HG02970 (cell line): ENCODE results near the gene GOLGA8N.
"Not testable (repeated sequence)": the region's sequence is repeated elsewhere in the genome, so short reads cannot be mapped to it uniquely, and the experiment has no call there.

Source experiments
- ATAC-seq: cut with Tn5 transposase; IDR thresholded peaks from one replicate; pipeline ENCODE4 v1.9.1; 2021; ENCODE audit warnings: mild to moderate bottlenecking, moderate library complexity, moderate number of reproducible peaks; ENCODE audit not compliant: unreplicated experiment, low FRiP score

The GOLGA8N gene

DNA sequence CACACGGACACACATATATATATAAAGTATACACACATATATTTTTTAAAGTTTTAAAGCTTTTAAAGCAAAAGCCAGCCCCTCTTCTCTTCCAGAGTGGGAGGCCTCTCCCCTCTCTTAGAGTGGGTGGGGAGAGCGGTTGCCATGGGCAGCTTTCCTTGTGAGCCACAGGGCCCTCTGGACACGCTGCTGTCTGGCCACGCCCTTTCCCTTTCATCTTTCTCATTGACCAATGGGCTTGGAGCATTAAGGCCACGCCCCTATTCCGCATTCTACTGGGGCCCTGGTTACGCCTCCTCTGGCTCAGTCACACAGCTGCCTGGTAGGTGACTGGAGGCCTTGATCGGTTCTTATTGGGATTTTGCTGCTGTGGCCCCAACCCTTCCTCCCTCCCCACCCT is at the start of gene GOLGA8N:
Gene GOLGA8N, plus strand, starts transcription at position 306 of the 400 bp plus-strand sequence.
- not testable (repeated sequence) for ATAC-seq

DNA sequence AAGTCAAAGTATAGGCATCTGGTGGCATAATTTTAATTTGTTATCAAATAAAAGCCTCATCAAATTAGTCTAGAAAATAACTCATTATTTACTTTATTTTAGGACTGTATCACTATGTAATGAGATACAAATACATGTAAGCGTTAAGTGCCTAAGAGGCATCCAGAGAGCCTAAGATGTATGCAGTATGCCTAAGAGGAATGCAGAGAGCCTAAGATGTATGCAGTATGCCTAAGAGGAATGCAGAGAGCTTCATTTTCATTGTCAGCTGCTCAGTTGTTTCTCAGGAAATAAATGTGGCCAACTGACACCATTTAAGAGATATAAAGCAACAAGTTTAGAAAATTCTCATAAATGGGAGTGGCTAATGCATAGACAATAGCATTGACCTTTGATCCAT is 49.8 kb upstream of the GOLGA8N start:
- not testable (repeated sequence) for ATAC-seq

DNA sequence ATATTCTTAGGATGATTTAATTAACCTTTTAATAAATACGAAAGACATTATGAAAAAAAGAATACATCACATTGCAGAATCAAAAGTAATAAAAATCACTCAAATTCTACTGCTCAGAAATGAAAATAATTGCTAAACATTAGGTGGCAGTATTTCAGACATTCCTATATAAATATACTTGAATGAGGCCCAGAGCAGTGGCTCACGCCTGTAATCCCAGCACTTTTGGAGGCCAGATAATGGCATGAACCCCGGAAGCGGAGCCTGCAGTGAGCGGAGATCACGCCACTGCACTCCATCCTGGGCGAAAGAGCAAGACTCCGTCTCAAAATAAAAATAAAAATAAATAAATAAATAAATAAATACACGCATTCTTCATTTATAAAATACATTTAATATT is 48.1 kb upstream of the GOLGA8N start:
- ATAC-seq: not testable (repeated sequence)

DNA sequence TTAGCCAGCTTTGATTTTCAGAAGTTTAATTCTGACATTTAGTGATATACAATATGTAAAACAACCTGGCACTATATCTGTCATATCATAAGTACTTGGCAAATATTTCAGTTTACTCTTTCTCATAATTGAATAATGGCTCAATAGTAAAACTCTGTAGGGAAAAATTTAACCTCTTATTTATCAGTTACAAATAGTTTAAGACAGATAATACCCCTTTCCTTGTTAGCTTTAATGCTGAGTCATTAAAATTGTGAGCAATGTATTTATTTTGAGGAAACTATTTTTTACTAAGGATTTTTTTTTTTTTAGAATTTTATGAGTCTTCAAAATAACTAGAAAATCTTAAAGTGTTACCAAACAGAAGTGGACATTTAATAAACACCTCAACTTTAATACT is 38.7 kb upstream of the GOLGA8N start:
- not testable (repeated sequence) for ATAC-seq

DNA sequence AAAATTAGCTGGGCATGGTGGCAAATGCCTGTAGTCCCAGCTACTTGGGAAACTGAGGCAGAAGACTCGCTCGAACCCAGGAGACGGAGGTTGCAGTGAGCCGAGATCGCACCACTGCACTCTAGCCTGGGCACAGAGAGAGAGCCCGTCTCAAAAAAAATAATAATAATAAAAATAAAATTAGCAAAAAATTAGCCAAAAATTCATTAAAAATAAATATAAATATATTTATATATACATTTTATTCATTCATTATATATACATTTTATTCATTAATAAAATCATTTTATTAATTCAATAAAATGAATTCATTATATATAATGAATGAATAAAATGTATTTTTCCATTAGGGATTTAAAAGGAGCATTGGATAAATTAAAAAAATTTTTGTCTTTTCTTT is 31.1 kb upstream of the GOLGA8N start:
- not testable (repeated sequence) for ATAC-seq

DNA sequence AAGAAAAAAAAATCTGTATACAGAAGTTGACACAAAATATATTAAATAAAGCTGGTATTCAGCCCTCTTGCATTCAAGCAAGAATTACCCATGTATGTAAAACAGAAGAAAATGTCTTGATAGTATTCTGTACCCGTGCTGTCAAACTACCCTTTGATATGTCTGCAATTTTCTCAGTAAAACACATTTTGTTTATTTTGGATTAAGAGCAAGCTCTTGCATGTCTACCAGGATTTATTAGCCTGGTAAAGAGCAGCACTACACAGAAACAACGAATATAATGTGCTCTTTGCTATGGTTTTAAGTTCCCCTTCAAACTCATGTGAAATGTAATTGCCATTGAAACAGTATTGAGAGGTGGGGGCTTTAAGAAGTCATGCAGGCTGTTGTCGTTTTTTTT is 24.3 kb upstream of the GOLGA8N start:
- ATAC-seq: not testable (repeated sequence)

DNA sequence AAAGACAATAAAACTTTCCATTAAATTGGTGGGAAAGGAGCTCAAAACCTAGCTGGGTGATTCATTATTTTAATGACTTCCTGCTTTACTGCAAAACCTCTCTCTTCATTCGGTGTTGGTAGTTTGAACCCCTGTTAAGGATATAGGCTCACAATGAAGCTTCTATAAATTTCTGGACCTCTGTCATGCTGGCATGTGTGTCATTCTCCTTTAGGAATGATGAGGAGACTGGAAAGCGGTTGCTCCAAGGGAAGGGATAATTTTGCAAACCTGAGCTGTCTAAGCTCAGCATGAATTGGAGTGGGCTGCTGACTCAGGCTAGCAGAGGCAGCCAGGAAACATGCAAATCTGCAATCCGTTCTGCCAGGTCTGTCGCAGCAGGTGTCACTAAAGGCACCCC is 14.8 kb upstream of the GOLGA8N start:
- not testable (repeated sequence) for ATAC-seq

DNA sequence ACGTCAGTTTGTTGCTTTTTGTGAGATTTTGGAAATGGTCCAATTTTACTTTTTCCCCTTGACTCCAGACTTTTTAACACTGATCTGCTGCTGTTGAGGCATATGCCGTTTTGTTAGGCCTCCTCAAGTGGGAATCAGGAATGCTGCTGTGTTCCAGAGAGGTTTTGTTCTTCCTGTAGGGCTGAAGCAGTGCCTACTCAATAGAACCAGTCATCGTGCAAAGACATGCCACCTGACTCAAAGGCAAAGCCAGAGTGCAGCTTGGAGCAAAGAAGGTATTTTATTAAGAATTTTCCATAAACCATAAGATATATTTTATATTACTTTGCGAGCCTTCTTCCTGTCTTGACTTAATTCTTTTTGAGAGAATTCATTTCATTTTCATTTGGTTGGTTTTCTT is 7.4 kb upstream of the GOLGA8N start:
- not testable (repeated sequence) for ATAC-seq

DNA sequence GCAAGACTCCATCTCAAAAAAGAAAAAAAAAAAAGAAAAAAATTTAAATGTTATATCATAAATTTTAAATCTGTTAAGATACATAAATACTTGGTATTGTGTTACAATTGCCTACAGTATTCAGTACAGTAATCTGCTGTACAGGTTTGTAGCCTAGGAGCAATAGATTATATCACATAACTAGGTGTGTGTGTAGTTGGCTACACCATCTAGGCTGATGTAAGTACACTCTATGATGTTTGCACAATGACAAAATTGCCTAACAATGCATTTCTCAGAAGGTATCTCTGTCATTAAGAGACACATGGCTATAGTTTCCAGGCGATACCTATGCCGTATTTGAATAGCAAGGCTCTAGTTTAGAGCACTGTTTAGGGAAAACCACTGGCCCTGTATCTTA is 16.3 kb downstream of the GOLGA8N start:
- ATAC-seq: not testable (repeated sequence)

DNA sequence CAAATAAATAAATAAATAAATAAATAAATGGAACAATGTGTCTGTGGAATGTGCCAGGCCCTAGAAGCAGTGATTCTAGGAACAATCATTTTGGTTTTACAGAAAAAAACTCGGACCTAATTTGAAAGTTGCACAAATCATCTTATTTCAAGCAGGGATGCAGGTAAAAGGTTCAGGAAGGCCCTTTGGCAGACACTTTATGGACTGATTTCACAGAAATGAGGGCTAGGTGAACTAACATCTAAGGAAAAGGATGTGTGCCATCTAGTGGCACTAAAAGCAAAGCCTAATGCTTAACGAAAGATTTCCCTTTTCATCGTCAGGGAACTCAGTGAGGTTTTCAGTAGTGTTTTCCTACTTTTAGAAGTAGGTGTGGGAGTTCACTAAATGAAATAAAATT is 17.5 kb downstream of the GOLGA8N start:
- not testable (repeated sequence) for ATAC-seq

DNA sequence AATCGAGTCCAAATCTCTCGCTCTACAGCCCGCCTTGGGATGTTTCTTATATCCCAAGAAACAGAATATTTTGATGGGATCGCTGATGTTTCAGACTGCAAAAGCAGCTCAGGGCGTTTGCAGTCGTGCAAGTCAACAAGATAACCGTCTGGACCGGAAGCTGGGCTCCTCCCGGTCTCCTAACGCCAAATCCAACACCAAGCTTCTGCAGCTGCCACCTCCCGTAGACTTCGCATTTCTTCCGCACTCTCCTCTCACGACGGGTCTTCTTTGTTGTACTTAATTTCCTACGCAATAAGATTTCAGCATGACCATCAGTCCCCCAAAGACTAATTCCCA is 21.4 kb downstream of the GOLGA8N start:
- peak; percentile 19 for ATAC-seq

DNA sequence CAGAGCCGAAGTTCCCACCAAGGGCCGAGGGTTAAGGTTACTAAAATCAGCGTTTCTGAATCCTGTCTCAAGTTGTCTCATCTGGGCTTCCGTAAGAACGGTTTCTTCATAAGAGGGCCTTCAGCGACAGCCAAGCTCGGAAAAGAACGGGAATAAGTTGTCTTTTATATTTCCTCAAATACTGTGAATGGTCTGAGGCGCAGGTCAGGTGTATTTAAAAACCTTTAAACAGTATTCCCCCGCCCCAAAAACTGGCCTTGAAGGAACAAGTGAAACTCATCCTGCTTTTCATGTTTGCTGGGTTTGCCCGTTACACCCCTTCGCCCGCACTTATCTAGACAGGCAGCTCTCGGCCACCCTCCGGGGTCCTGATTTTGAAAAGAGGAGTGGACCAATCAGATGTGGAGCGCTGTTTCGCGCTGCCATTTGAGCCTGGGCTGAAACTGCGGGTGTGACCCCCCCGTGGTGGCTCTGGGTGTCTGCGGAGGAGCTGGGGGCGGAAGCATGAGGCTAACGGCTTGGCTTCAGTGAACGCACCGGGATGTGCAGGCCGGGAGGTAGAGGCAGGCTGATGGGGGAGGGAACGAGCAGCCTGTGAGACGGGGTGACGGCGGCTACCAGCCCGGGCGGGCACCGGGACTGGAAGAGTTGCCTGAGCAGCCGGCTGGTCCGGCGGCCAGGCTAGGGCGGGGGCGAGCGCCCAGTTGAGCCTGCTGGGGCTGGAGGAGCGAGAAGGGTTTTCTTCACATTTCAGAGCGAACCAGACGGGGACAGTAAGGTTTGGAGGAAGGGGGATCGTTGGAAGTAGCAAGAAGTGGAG is 22.0 kb downstream of the GOLGA8N start, which contains the start of gene ARHGAP11A:
Gene ARHGAP11A, plus strand, starts transcription at position 454 of the 820 bp plus-strand sequence. CDS start 708 bp downstream, outside the sequence.
- ATAC-seq: peak; percentile 60

DNA sequence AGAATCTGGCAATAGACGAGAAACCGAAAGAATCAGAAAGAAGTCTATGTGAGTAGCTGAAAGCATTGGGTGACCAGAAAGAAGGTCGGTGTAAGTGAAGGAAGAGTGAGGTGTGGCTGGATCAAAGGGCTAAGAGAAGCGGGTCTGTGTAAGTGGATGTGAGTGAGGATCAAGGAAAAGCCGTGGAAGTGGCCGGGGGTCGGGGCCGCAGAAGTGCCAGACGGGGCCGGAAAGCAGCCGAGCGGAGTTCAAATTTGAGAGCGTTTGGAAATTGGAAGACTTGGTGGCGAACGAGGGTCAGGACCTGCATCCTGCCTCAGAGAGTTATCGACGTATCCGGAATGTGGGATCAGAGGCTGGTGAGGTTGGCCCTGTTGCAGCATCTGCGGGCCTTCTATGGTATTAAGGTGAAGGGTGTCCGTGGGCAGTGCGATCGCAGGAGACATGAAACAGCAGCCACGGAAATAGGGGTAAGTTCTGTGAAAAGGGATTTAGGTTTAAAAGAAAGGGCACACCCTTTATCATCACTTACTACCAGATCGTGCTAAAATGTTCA is 22.7 kb downstream of the GOLGA8N start:
- ATAC-seq: peak; percentile 19

DNA sequence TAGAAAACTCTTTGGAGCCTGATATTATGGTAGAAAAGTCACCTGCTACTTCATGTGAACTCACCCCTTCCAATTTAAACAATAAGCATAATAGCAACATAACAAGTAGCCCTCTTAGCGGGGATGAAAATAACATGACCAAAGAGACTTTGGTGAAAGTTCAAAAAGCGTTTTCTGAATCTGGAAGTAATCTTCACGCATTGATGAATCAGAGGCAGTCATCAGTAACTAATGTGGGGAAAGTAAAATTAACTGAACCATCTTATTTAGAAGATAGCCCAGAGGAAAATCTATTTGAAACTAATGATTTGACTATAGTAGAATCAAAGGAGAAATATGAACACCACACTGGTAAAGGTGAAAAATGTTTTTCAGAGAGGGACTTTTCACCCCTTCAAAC is 43.2 kb downstream of the GOLGA8N start:
- ATAC-seq: no peak

DNA sequence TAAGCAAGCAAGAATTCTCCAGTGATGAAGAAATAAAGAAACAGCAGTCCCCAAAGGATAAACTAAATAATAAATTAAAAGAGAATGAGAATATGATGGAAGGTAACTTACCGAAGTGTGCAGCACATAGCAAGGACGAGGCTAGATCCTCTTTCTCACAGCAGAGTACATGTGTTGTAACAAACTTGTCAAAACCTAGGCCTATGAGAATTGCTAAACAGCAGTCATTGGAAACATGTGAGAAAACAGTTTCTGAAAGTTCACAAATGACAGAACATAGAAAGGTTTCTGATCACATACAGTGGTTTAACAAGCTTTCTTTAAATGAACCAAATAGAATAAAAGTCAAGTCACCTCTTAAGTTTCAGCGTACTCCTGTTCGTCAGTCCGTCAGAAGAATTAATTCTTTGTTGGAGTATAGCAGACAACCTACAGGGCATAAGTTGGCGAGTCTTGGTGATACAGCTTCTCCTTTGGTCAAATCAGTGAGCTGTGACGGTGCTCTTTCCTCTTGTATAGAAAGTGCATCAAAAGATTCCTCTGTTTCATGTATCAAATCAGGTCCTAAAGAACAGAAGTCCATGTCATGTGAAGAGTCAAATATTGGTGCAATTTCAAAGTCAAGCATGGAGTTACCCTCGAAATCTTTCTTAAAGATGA is 43.8 kb downstream of the GOLGA8N start:
- ATAC-seq: no peak

DNA sequence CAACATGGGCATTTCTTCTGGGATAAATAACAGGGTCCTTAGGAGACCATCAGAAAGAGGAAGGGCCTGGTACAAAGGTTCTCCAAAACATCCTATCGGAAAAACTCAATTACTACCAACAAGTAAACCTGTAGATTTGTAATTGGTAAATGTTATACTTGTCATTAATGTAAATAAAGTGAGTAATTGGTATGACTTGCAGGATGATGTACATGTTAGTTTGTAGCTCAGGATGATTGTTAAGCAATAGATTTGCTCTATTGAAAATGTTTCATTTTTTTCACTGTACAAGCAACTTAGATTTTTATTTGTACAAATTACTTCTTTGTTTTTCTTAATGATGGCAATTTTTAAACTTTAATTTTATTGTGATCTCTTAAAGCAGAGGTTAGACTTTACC is 44.4 kb downstream of the GOLGA8N start:
- no peak for ATAC-seq

DNA sequence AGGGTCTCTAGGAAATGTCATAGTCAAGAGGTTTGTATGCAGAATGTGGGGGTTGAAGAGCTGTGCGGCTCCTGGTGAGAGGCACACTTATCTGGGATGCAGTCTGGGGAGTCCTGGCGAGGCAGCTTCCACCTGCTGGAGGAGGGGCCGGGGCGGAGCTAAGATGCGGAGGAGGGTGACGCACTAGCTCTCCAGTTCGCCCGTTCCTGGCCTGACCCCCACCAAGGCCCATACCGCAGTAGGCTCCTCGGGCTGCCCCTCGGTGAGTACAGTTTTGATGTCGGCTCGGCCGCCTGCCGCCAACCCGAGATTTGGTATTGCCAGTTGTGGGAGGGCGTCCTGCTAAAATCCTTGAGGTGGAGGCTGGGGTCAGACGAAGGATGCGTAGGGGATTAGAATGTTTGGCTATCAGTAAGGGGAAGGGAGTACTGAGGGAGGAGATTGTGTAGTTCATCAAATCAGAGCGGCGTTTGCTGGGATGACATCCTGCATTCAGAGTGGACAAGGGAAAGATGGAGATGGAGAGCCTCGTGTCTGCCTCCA is 48.3 kb downstream of the GOLGA8N start, which contains the start of gene SCG5:
Gene SCG5, plus strand, starts transcription at position 194 of the 543 bp plus-strand sequence. CDS start 1,883 bp downstream, outside the sequence.
- ATAC-seq: no peak

DNA sequence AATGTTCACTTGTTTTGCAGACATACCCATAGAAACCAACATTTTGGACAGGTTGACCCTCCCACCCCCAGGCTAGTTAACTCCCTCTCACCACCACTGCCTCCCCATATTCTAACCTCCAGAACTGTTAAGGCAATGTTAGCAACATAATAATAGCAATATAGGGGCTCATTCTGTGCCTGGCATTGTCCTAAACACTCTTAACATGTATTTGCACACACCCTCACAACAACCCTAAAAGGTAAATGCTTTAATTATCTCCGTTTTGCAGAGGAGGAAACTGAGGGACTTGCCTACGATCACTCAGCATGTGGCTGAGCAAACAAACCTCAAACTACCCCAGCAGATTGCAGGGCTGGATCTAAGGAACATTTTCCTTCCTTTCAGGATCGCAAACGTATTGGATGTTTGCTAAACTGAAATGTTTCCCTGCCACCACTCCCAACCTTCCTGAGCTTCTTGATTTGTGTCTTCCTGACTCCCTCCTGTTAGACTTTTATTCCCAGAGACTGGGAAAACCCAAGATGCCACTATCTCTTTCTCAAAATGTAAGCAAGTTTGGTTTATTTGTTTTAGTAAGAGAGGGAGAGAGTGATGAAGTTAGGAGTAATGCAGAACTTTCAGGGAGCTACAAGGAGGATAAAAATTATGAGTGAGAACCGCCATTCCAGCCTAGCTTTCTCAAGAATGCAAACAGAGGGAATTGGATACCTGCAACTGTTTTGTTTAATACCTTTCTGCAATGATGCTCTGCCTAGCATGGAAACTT is 49.6 kb downstream of the GOLGA8N start:
- no peak for ATAC-seq

DNA sequence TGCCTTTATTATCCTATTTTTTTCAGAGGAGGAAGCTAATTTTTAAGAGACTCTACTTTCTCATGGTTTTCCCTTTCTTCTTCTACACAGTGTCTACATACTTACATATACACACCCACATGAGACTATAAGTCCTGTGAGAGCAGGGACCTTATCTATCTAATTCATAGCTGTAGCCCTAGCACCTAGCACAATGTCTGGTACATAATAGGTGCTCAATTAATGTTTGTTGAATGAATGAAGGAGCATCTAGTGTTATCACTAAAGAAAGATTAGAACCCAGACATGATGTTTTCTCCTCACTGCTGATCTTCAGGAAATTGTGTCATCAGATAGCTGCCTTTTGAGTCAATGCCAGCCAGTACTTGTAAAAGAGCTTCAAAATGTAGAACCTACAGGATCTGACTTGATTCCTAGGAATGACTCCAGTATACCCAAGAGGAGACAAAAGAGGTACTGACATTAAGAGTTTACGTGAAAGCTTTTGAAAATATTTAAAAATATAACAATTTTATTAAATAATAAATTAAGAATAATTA is 50.7 kb downstream of the GOLGA8N start:
- ATAC-seq: no peak

DNA sequence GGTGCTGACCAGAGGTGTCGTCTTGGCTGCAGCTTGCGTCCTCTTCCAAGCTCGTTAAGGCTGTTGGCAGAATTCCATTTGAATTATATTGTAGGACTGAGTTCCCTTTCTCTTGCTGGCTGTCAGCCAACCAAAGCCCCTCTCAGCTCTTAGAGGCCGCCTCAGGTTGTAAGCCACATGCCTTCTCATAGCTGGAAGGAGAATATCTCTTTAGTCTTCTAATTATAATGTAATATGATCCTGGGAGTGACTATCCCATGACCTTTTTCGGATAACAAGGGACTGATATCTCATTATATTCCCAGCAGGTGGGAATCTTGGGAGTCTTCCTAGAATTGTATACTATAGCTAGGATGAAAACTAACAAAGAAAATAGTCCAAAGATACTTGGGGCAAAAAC is 53.0 kb downstream of the GOLGA8N start:
- ATAC-seq: no peak
